Measurements from ENCODE around the gene NCKAP5.
A peak's percentile ranks its signal among the peaks of the same experiment; 100 is the strongest.

NCKAP5 gene

GRCh38 chr2:133110201-133110600 lies 458.1 kb downstream of the NCKAP5 start:
- H3K27ac ChIP-seq (ENCODE audit: low read depth, low read length) = no peak overlapping the region
- no peak overlapping the region for H2AFZ ChIP-seq (ENCODE audit: low read length, unreplicated experiment)
- no peak overlapping the region for H3K4me3 ChIP-seq (ENCODE audit: low read depth, low read length)
- H3K79me2 ChIP-seq (ENCODE audit: control insufficient read depth, insufficient read depth, low read length, unreplicated experiment) = no peaks in the 10 kb centered on the region
- 0 out of 2 replicates have a peak, but pooled peaks cover 4% of the 10 kb centered on the region for H3K27me3 ChIP-seq (ENCODE audit: insufficient read depth, low read length)
- H3K4me1 ChIP-seq (ENCODE audit: control insufficient read depth, insufficient read depth, low read length, unreplicated experiment) = peaks cover 5% of the 10 kb centered on the region
- no peaks in the 10 kb centered on the region for H3K36me3 ChIP-seq (ENCODE audit: insufficient read depth, low read length)

GRCh38 chr2:133109772-133110171 lies 458.5 kb downstream of the NCKAP5 start:
- Histone ChIP-seq H3K4me1 (ENCODE audit: control insufficient read depth, insufficient read depth, low read length, unreplicated experiment) (peaks cover 5% of the 10 kb centered on the region), H3K36me3 (ENCODE audit: insufficient read depth, low read length) (no peaks in the 10 kb centered on the region), H3K79me2 (ENCODE audit: control insufficient read depth, insufficient read depth, low read length, unreplicated experiment) (no peaks in the 10 kb centered on the region), H2AFZ (ENCODE audit: low read length, unreplicated experiment) (no peak overlapping the region), H3K27me3 (ENCODE audit: insufficient read depth, low read length) (peaks cover 6% of the 10 kb centered on the region; the same call in 1 of the 2 replicates), H3K4me3 (ENCODE audit: low read depth, low read length) (no peak overlapping the region), H3K27ac (ENCODE audit: low read depth, low read length) (no peak overlapping the region)

- Histone ChIP-seq H3K27ac (ENCODE audit: low read depth, low read length) (no peak overlapping the region), H3K27me3 (ENCODE audit: insufficient read depth, low read length) (peaks cover 8% of the 10 kb centered on the region; the same call in 1 of the 2 replicates), H3K79me2 (ENCODE audit: control insufficient read depth, insufficient read depth, low read length, unreplicated experiment) (no peaks in the 10 kb centered on the region)
Measured at GRCh38 chr2:133107058-133107815, 461.0 kb downstream of the NCKAP5 start.

DNA sequence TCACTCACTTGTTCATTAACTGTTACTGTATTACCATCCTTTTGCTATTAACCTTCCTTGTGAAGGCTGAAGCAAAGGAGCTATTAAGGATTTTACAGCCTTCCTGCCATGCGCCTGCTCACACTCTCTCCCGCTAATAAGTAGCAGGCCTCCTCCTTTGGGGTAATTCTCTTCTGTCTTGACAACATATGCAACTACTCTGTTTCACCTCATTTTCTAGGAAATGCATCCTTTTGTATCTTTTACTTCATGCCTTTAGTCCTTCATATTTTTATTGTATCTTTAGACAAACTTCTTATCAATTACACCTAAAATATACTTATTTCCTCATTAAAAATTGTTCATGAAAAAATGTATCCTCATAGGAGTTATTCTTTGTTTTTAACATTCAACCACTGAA lies 463.4 kb downstream of the NCKAP5 start:
- no peaks in the 10 kb centered on the region for H3K4me1 ChIP-seq (ENCODE audit: control insufficient read depth, insufficient read depth, low read length, unreplicated experiment)
- no peak overlapping the region for H2AFZ ChIP-seq (ENCODE audit: low read length, unreplicated experiment)
- no peaks in the 10 kb centered on the region for H3K79me2 ChIP-seq (ENCODE audit: control insufficient read depth, insufficient read depth, low read length, unreplicated experiment)
- no peak overlapping the region for H3K27ac ChIP-seq (ENCODE audit: low read depth, low read length)
- H3K27me3 ChIP-seq (ENCODE audit: insufficient read depth, low read length) = peaks cover 8% of the 10 kb centered on the region; the same call in 1 of the 2 replicates
- H3K36me3 ChIP-seq (ENCODE audit: insufficient read depth, low read length) = no peaks in the 10 kb centered on the region
- no peak overlapping the region for H3K4me3 ChIP-seq (ENCODE audit: low read depth, low read length)

More at GRCh38 chr2:133107058-133107815, 461.0 kb downstream of the NCKAP5 start:
- Histone ChIP-seq H2AFZ (ENCODE audit: low read length, unreplicated experiment) (no peak overlapping the region), H3K4me1 (ENCODE audit: control insufficient read depth, insufficient read depth, low read length, unreplicated experiment) (peaks cover 5% of the 10 kb centered on the region), H3K4me3 (ENCODE audit: low read depth, low read length) (no peak overlapping the region), H3K36me3 (ENCODE audit: insufficient read depth, low read length) (no peaks in the 10 kb centered on the region)

DNA sequence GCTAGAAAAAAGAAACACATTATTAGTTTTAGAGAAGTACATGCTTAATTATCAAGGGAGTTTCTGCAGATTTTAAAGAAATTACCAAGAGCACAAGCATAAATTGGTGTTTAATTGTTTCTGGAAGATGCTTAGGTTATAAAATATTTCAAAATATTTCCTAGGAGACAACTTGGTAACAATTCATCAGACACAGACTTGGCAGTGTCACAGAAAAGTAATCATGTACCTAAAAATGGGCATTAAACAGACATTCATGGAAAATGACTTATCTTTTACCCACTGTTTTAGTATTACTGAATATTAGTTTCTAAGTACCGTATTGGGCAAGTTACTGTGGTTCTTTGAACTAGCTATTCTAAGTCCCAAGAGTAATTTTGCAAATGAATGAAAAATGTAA lies 469.5 kb downstream of the NCKAP5 start:
- H2AFZ ChIP-seq (ENCODE audit: low read length, unreplicated experiment) = no peak overlapping the region
- H3K27ac ChIP-seq (ENCODE audit: low read depth, low read length) = no peak overlapping the region
- H3K36me3 ChIP-seq (ENCODE audit: insufficient read depth, low read length) = no peaks in the 10 kb centered on the region
- no peaks in the 10 kb centered on the region for H3K79me2 ChIP-seq (ENCODE audit: control insufficient read depth, insufficient read depth, low read length, unreplicated experiment)
- H3K4me1 ChIP-seq (ENCODE audit: control insufficient read depth, insufficient read depth, low read length, unreplicated experiment) = no peaks in the 10 kb centered on the region
- H3K27me3 ChIP-seq (ENCODE audit: insufficient read depth, low read length) = no peaks in the 10 kb centered on the region
- H3K4me3 ChIP-seq (ENCODE audit: low read depth, low read length) = no peak overlapping the region

DNA sequence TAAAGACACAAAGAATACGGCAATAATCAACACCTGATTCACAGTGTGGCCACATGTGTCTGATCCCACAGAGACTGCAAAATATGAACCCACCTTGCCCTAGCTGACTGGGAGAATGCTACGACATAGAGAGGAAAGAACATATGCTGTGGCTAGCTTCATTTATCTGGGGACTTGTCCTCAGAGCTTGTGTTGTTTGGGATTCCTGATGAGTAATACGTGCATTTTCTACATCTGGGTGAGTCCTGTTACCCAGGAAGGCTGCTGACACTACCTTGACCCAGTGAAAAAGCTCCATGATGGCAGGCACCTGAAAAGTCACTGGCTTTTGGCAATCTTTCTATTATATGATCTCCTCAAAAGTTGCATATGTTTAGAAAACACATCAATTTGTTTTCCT lies 470.6 kb downstream of the NCKAP5 start:
- peak overlapping the region; percentile 66 for H3K4me3 ChIP-seq (ENCODE audit: low read depth, low read length)
- H3K36me3 ChIP-seq (ENCODE audit: insufficient read depth, low read length) = no peaks in the 10 kb centered on the region
- H2AFZ ChIP-seq (ENCODE audit: low read length, unreplicated experiment) = peak overlapping the region; percentile 20
- no peaks in the 10 kb centered on the region for H3K27me3 ChIP-seq (ENCODE audit: insufficient read depth, low read length)
- H3K4me1 ChIP-seq (ENCODE audit: control insufficient read depth, insufficient read depth, low read length, unreplicated experiment) = no peaks in the 10 kb centered on the region
- H3K79me2 ChIP-seq (ENCODE audit: control insufficient read depth, insufficient read depth, low read length, unreplicated experiment) = no peaks in the 10 kb centered on the region
- no peak overlapping the region for H3K27ac ChIP-seq (ENCODE audit: low read depth, low read length)

DNA sequence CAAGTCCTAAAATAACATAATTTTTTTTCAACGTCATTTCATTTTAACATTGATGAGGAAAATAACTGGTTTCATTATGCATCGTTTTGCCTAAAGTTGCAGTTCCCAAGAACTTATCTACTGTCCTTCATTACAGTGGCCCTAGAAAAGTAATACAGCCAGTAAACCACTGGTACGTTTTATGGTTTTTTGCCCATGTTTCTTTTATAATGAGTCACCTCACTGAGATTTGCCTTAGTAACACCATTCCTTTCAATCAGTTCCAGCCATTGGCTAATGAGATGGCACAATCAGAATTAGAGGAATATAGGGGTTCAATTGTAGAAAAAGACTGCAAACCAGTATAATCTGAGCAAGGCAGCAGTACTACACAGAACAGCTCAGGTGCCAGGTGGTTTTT lies 475.7 kb downstream of the NCKAP5 start:
- no peaks in the 10 kb centered on the region for H3K36me3 ChIP-seq (ENCODE audit: insufficient read depth, low read length)
- H3K4me3 ChIP-seq (ENCODE audit: low read depth, low read length) = no peak overlapping the region
- H3K79me2 ChIP-seq (ENCODE audit: control insufficient read depth, insufficient read depth, low read length, unreplicated experiment) = no peaks in the 10 kb centered on the region
- no peak overlapping the region for H2AFZ ChIP-seq (ENCODE audit: low read length, unreplicated experiment)
- no peaks in the 10 kb centered on the region for H3K4me1 ChIP-seq (ENCODE audit: control insufficient read depth, insufficient read depth, low read length, unreplicated experiment)
- H3K27ac ChIP-seq (ENCODE audit: low read depth, low read length) = no peak overlapping the region
- H3K27me3 ChIP-seq (ENCODE audit: insufficient read depth, low read length) = no peaks in the 10 kb centered on the region

DNA sequence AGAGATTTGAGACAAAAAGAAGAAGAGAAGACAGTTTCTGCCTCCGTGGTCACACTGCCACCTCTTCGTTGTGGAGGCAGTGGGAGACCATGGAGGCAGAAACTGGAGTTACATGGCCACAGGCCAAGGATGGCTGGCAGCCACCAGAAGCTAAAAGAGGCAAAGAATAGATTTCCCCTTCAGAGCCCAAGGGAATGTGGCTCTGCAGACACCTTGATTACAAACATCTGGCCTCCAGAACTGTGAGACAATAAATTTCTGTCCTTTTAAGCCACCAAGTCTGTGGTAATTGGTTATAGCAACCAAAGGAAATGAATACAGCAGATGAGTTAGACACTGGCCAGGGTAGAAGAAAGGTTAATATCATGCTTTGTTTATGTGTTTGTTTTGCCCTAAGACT lies 477.9 kb downstream of the NCKAP5 start:
- Histone ChIP-seq H3K79me2 (ENCODE audit: control insufficient read depth, insufficient read depth, low read length, unreplicated experiment) (no peaks in the 10 kb centered on the region), H3K27ac (ENCODE audit: low read depth, low read length) (no peak overlapping the region), H2AFZ (ENCODE audit: low read length, unreplicated experiment) (no peak overlapping the region), H3K4me1 (ENCODE audit: control insufficient read depth, insufficient read depth, low read length, unreplicated experiment) (no peaks in the 10 kb centered on the region), H3K36me3 (ENCODE audit: insufficient read depth, low read length) (no peaks in the 10 kb centered on the region), H3K27me3 (ENCODE audit: insufficient read depth, low read length) (no peaks in the 10 kb centered on the region), H3K4me3 (ENCODE audit: low read depth, low read length) (no peak overlapping the region)

DNA sequence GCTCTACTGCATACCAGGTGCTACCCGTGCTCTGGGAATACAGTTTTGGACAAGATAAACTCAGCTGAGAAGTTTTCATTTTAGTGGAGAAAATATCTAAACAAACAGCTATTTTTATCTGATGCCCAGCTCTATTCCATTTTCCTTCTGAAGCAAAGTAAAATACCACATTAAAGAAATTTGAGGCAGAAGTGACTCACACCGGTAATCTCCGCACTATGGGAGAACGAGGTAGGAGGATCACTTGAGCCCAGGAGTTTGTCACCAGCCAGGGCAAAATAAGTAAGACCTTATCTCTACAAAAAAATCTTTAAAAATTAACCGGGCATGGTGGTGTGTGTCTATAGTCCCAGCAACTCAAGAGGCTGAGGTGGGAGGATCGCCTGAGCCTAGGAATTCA lies 482.1 kb downstream of the NCKAP5 start:
- H3K27ac ChIP-seq (ENCODE audit: low read depth, low read length) = no peak overlapping the region
- no peaks in the 10 kb centered on the region for H3K4me1 ChIP-seq (ENCODE audit: control insufficient read depth, insufficient read depth, low read length, unreplicated experiment)
- no peak overlapping the region for H3K4me3 ChIP-seq (ENCODE audit: low read depth, low read length)
- H2AFZ ChIP-seq (ENCODE audit: low read length, unreplicated experiment) = no peak overlapping the region
- H3K27me3 ChIP-seq (ENCODE audit: insufficient read depth, low read length) = no peaks in the 10 kb centered on the region
- H3K79me2 ChIP-seq (ENCODE audit: control insufficient read depth, insufficient read depth, low read length, unreplicated experiment) = no peaks in the 10 kb centered on the region
- no peaks in the 10 kb centered on the region for H3K36me3 ChIP-seq (ENCODE audit: insufficient read depth, low read length)

GRCh38 chr2:133085646-133086045 lies 482.6 kb downstream of the NCKAP5 start:
- H3K4me3 ChIP-seq (ENCODE audit: low read depth, low read length) = no peak overlapping the region
- H3K4me1 ChIP-seq (ENCODE audit: control insufficient read depth, insufficient read depth, low read length, unreplicated experiment) = no peaks in the 10 kb centered on the region
- H3K36me3 ChIP-seq (ENCODE audit: insufficient read depth, low read length) = no peaks in the 10 kb centered on the region
- H3K79me2 ChIP-seq (ENCODE audit: control insufficient read depth, insufficient read depth, low read length, unreplicated experiment) = no peaks in the 10 kb centered on the region
- no peaks in the 10 kb centered on the region for H3K27me3 ChIP-seq (ENCODE audit: insufficient read depth, low read length)
- H2AFZ ChIP-seq (ENCODE audit: low read length, unreplicated experiment) = no peak overlapping the region
- H3K27ac ChIP-seq (ENCODE audit: low read depth, low read length) = no peak overlapping the region

- H3K4me3 ChIP-seq (ENCODE audit: low read depth, low read length) = no peak overlapping the region
- H3K36me3 ChIP-seq (ENCODE audit: insufficient read depth, low read length) = no peaks in the 10 kb centered on the region
- H3K27me3 ChIP-seq (ENCODE audit: insufficient read depth, low read length) = peaks cover 5% of the 10 kb centered on the region; the same call in 1 of the 2 replicates
- no peak overlapping the region for H2AFZ ChIP-seq (ENCODE audit: low read length, unreplicated experiment)
- no peaks in the 10 kb centered on the region for H3K79me2 ChIP-seq (ENCODE audit: control insufficient read depth, insufficient read depth, low read length, unreplicated experiment)
- no peak overlapping the region for H3K27ac ChIP-seq (ENCODE audit: low read depth, low read length)
- no peaks in the 10 kb centered on the region for H3K4me1 ChIP-seq (ENCODE audit: control insufficient read depth, insufficient read depth, low read length, unreplicated experiment)
Measured at GRCh38 chr2:133082034-133082433, 486.2 kb downstream of the NCKAP5 start.

Measured in ACC112 (cell line).